ENCODE measurements around the gene OR3A1.
"Not testable (repeated sequence)": the region's sequence is repeated elsewhere in the genome, so short reads cannot be mapped to it uniquely, and the experiment has no call there.

Gene OR3A1, protein sequence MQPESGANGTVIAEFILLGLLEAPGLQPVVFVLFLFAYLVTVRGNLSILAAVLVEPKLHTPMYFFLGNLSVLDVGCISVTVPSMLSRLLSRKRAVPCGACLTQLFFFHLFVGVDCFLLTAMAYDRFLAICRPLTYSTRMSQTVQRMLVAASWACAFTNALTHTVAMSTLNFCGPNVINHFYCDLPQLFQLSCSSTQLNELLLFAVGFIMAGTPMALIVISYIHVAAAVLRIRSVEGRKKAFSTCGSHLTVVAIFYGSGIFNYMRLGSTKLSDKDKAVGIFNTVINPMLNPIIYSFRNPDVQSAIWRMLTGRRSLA
- total RNA-seq, result 0 to 0.39 (median 0.13) reads per million in 9 experiments

DNA sequence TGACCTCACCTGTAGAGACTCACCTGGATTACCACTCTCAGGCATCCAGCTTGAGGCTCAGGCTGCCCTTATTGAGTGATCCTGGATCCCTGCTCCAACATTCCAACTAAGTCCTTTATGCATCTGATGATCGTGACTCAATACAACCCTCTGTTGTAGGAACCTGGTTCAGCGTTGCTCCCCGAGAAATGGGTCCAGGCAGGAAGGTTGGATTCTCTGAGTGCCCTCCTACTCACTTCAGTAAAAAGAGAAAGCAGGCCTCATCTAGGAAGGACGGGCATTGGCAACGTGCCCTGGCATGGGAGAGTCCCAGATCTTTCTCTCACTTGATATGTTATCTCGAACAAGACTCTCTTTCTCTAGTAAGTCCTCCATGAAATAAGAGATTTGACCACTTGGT is at the start of gene OR3A1:
Gene OR3A1, minus strand, starts transcription at position 101 of the 400 bp plus-strand sequence. CDS start 5,778 bp downstream, outside the sequence.
- no peaks in the 10 kb centered on the region for H3K36me3 Mint-ChIP-seq (ENCODE audit: insufficient read depth)
- H3K4me1 Mint-ChIP-seq (ENCODE audit: low read depth in 2 of 2), result no peaks in the 10 kb centered on the region
- H3K27ac Mint-ChIP-seq, result no peak within 1 kb of the TSS
- H3K9me3 Mint-ChIP-seq, result no peaks in the 10 kb centered on the region
- peaks cover 12 to 25% of the 10 kb centered on the region in 2 donors for H3K27me3 Mint-ChIP-seq
- H3K4me3 Mint-ChIP-seq, result no peak within 1 kb of the TSS
- ATAC-seq (replicated peaks) (no peak), DNase-seq (no peak)

DNA sequence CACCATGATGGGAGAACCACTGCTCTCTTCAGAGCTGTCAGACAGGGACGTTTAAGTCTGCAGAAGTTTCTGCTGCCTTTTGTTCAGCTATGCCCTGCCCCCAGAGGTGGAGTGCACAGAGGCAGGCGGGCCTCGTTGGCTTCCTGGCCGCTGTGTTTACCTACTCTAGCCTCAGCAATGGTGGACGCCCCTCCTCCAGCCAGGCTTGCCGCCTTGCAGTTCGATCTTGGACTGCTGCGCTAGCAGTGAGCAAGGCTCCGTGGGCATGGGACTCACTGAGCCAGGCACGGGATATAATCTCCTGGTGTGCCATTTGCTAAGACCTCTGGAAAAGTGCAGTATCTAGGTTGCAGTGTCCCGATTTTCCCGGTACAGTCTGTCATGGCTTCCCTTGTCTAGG is 44.6 kb upstream of the OR3A1 start:
- not testable (repeated sequence) for H3K4me1 Mint-ChIP-seq (ENCODE audit: low read depth in 2 of 2); ATAC-seq (replicated peaks); H3K9me3 Mint-ChIP-seq; DNase-seq; H3K4me3 Mint-ChIP-seq; H3K27ac Mint-ChIP-seq; H3K36me3 Mint-ChIP-seq (ENCODE audit: insufficient read depth)
- H3K27me3 Mint-ChIP-seq, result peaks cover 41 to 66% of the 10 kb centered on the region in 2 donors

DNA sequence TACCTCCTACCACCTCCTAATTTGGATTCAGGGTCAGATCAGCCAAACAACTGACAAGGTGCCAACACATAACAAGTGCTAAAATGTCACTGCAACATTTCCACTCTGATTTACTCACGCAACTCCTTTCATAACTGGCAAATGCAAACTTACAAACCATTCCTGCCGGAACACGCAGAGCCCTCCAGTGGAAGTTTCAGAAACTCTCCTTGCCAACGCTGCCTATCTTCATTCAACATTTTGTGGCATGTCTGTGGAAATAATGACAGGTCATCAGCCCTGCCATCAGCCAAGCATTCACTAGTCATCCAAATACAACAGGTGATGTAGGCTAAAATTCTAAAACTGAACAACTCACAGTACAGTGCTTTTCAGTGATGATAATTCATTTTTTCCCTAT is 37.7 kb upstream of the OR3A1 start:
- no peak for DNase-seq
- ATAC-seq (replicated peaks), result no peak
- no peak overlapping the region for H3K27ac Mint-ChIP-seq

DNA sequence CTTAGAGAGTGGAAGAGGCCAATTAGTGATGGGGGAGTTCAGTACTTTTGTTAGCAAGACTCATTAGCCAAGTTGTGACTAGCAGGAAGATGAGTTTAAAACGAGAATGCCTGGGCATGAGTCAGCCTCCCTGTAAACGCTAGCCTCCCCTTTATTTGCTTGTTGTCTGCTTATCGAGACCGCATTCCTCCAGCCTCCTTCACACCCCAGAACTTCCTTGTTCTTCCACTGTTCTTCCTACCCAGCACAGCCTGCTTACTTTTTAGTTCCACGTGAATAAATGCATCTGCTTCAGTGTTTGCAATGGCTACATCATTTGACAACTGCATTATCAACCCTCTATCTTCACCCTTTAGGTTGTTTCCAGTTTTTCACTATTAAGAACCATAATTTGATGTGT is 20.2 kb upstream of the OR3A1 start:
- no peak overlapping the region for H3K4me3 Mint-ChIP-seq
- H3K9me3 Mint-ChIP-seq, result no peaks in the 10 kb centered on the region
- no peaks in the 10 kb centered on the region for H3K4me1 Mint-ChIP-seq (ENCODE audit: low read depth in 2 of 2)
- H3K27ac Mint-ChIP-seq, result no peak overlapping the region
- ATAC-seq (replicated peaks), result no peak
- H3K36me3 Mint-ChIP-seq (ENCODE audit: insufficient read depth), result no peaks in the 10 kb centered on the region
- DNase-seq, result no peak
- H3K27me3 Mint-ChIP-seq, result peaks cover 11 to 21% of the 10 kb centered on the region in 2 donors

More for the DNA sequence above, 37.7 kb upstream of the OR3A1 start:
- Mint-ChIP-seq H3K4me1 (ENCODE audit: low read depth in 2 of 2) (no peaks in the 10 kb centered on the region), H3K9me3 (no peaks in the 10 kb centered on the region), H3K36me3 (ENCODE audit: insufficient read depth) (no peaks in the 10 kb centered on the region), H3K27me3 (peaks cover 40 to 42% of the 10 kb centered on the region in 2 donors), H3K4me3 (no peak overlapping the region)

DNA sequence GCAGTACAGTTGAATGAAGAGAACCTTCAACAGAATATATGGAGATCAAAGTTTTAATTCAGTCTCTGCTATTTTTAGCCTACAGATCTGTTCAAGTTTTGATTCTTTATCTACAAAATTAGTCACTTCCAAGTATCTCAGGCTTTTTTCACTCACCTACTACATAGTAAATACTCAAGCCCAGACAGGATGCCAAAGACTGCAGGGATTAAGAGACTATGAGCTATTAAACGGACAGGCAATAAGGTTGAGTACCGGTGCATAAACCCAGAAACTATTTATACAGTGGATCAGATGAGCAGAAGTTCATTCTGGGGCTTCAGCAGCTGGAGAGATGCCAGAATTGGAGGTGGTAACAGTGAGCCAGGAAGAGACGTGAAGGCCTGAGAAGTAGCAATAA is 18.7 kb upstream of the OR3A1 start:
- no peaks in the 10 kb centered on the region for H3K9me3 Mint-ChIP-seq
- H3K4me3 Mint-ChIP-seq, result no peak overlapping the region
- ATAC-seq (replicated peaks) (no peak), DNase-seq (no peak)
- no peaks in the 10 kb centered on the region for H3K36me3 Mint-ChIP-seq (ENCODE audit: insufficient read depth)
- no peak overlapping the region for H3K27ac Mint-ChIP-seq
- no peaks in the 10 kb centered on the region for H3K4me1 Mint-ChIP-seq (ENCODE audit: low read depth in 2 of 2)
- peaks cover 14 to 20% of the 10 kb centered on the region in 2 donors for H3K27me3 Mint-ChIP-seq

DNA sequence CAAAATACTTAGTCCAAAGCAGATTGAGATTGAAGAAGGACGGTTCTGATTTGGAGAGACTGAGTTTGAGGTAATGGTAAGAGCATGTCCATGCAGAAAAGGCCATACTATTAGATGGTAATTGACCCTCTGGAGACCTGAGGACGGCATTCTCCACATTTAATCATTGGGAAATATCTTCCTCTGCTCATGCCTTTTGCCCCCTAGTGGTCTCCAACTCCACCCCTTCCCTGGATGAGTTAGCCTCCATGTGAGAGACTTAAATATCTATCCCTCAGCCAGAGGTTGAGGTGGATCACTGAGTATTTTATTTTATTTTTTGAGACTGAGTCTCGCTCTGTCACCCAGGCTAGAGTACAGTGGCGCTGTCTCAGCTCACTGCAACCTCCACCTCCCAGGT is 10.4 kb upstream of the OR3A1 start:
- Mint-ChIP-seq H3K9me3 (no peaks in the 10 kb centered on the region), H3K36me3 (ENCODE audit: insufficient read depth) (no peaks in the 10 kb centered on the region), H3K4me1 (ENCODE audit: low read depth in 2 of 2) (no peaks in the 10 kb centered on the region), H3K27me3 (peaks cover 22 to 29% of the 10 kb centered on the region in 2 donors), H3K4me3 (no peak overlapping the region), H3K27ac (no peak overlapping the region)
- DNase-seq (no peak), ATAC-seq (replicated peaks) (no peak)

DNA sequence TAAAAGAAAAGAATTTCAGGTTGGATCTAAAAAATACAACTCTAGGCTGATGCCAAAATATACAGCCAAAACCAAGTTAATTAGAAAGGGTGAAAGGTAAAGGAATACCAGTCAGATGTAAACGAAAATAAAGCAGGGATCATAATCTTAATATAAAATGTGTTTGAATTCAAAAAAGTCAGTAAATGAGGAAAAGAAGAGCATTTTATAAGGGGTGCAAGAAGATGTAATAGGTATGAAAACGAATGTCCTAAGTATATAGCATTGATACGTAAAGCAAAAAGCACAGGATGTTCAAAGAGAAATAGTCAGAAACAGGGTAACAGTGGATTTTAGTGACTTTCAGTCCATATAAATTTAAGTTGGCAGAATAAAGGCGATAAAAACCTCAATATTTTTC is 2.5 kb downstream of the OR3A1 start:
- H3K27ac Mint-ChIP-seq, result no peak overlapping the region
- H3K9me3 Mint-ChIP-seq, result no peaks in the 10 kb centered on the region
- ATAC-seq (replicated peaks) (no peak), DNase-seq (no peak)
- H3K27me3 Mint-ChIP-seq, result peaks cover 35 to 37% of the 10 kb centered on the region in 2 donors
- H3K4me3 Mint-ChIP-seq, result no peak overlapping the region
- no peaks in the 10 kb centered on the region for H3K36me3 Mint-ChIP-seq (ENCODE audit: insufficient read depth)
- no peaks in the 10 kb centered on the region for H3K4me1 Mint-ChIP-seq (ENCODE audit: low read depth in 2 of 2)

DNA sequence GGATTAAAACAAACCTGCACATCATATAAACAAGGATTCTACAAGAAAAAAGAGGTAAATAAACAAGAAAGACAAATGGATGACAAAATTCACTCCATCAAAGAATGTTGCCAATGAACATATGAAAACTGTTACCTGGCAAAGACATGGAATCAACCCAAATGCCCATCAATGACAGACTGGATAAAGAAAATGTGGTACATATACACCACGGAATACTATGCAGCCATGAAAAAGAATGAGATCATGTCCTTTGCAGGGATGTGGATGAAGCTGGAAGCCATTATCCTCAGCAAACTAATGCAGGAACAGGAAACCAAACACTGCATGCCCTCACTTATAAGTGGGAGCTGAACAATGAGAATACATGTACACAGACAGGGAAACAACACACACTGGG is 4.6 kb downstream of the OR3A1 start:
- not testable (repeated sequence) for H3K4me3 Mint-ChIP-seq; H3K4me1 Mint-ChIP-seq (ENCODE audit: low read depth in 2 of 2); H3K27ac Mint-ChIP-seq; H3K9me3 Mint-ChIP-seq; ATAC-seq (replicated peaks); DNase-seq; H3K36me3 Mint-ChIP-seq (ENCODE audit: insufficient read depth)
- H3K27me3 Mint-ChIP-seq, result peaks cover 47 to 57% of the 10 kb centered on the region in 2 donors

DNA sequence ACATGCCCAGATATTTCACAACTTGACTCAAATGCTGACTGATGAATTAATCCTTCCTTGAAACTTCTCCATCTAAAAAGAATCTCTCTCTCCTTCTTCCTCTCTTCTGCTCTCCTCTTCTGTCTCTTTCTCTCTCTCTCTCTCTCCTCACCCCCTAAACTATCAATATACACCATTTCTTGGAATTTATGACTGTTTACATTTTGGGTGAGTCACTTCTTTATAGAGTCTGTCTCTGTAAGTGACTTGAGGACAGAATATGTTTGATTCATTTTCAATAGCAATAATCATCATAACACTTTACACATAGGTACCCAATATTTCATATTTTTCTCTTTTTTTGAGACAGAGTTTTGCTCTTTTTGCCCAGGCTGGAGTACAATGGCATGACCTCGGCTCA is 15.3 kb downstream of the OR3A1 start:
- no peaks in the 10 kb centered on the region for H3K36me3 Mint-ChIP-seq (ENCODE audit: insufficient read depth)
- H3K4me1 Mint-ChIP-seq (ENCODE audit: low read depth in 2 of 2), result no peaks in the 10 kb centered on the region
- DNase-seq (no peak), ATAC-seq (replicated peaks) (no peak)
- no peak overlapping the region for H3K27ac Mint-ChIP-seq
- H3K4me3 Mint-ChIP-seq, result no peak overlapping the region
- H3K27me3 Mint-ChIP-seq, result peaks cover 24 to 47% of the 10 kb centered on the region in 2 donors
- peaks cover 0 to 5% of the 10 kb centered on the region in 2 donors for H3K9me3 Mint-ChIP-seq

DNA sequence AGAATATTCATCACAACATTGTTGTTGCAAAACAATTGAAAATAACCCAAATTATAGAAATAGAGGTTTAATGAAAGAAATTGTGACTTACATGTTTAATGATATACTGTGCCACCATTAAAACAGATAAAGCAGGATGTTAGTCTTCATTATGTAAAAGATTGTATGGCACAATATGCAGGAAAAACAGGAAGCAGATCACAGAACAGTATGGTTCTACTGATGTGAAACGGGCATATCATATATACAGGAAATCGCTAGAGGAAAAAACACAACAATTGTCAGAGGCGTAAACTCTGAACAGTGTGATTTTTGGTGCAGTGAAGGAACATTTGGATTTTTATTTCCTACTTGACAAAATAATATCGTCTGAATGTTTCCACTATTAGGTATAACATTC is 22.0 kb downstream of the OR3A1 start:
- no peak overlapping the region for H3K27ac Mint-ChIP-seq
- H3K4me1 Mint-ChIP-seq (ENCODE audit: low read depth in 2 of 2), result no peaks in the 10 kb centered on the region
- peaks cover 17 to 21% of the 10 kb centered on the region in 2 donors for H3K27me3 Mint-ChIP-seq
- H3K4me3 Mint-ChIP-seq, result no peak overlapping the region
- DNase-seq (no peak), ATAC-seq (replicated peaks) (no peak)
- no peaks in the 10 kb centered on the region for H3K36me3 Mint-ChIP-seq (ENCODE audit: insufficient read depth)
- H3K9me3 Mint-ChIP-seq, result peaks cover 0 to 11% of the 10 kb centered on the region in 2 donors

DNA sequence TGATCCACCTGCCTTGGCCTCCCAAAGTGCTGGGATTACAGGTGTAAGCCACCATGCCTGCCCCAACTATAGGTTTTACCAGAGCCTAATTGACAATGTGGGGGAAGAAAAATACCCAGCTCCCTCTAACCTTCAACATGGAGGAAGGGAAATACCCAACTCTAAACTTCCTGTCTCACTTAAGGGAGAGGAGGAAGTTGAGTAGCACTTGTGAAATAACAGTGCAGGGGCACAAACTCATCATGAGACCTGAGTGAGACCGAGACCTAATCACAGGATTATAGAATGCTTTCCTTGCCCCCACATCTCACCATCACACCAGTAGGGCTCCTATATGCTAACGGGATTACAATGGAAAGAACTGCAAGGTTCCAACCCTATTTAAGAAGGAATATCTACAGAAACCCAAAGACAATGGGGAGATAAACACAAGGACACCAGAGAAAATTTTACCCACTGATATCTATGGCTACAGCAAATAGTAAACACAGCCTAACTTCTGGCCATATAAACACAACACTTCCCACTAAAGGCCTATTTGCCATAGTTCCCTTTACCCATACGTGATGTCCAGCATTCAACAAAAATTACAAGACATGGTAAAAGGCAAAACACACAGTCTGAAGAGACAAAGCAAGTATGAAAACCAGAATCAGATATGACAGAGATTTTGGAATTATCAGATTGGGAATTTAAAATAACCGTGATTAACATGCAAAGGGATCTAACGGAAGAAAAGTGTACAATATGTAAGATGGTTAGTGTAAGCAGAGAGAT is 26.9 kb downstream of the OR3A1 start:
- peaks cover 28 to 37% of the 10 kb centered on the region in 2 donors for H3K27me3 Mint-ChIP-seq
- peaks cover 0 to 5% of the 10 kb centered on the region in 2 donors for H3K9me3 Mint-ChIP-seq
- no peak overlapping the region for H3K27ac Mint-ChIP-seq
- H3K36me3 Mint-ChIP-seq (ENCODE audit: insufficient read depth), result no peaks in the 10 kb centered on the region
- ATAC-seq (replicated peaks) (no peak), DNase-seq (no peak)
- no peaks in the 10 kb centered on the region for H3K4me1 Mint-ChIP-seq (ENCODE audit: low read depth in 2 of 2)
- H3K4me3 Mint-ChIP-seq, result no peak overlapping the region

DNA sequence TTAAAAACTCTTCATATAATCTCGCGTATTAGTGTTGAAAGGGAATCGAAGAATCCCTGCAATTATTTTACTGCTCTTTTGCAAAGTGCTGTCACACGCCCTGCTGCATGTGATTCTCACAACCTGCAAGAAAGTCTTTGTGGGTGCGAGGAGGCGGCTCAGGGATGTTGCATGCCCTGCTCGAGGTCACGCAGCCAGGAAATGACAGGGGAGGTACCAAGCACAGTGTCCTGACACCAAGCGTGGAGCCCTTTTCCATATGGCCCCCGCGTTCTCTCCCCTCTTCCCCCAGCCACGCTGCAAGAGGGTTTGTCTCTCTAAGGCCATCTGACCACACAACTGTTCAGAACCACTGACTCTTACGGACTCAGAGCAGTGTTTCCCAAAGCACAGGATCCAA is 37.6 kb downstream of the OR3A1 start:
- DNase-seq, result no peak
- peaks cover 3% of the 10 kb centered on the region for H3K36me3 Mint-ChIP-seq (ENCODE audit: insufficient read depth)
- H3K9me3 Mint-ChIP-seq, result no peaks in the 10 kb centered on the region
- no peaks in the 10 kb centered on the region for H3K4me1 Mint-ChIP-seq (ENCODE audit: low read depth in 2 of 2)
- no peak overlapping the region for H3K27ac Mint-ChIP-seq
- no peak overlapping the region for H3K4me3 Mint-ChIP-seq
- H3K27me3 Mint-ChIP-seq, result peaks cover 17 to 50% of the 10 kb centered on the region in 2 donors
- no peak for ATAC-seq (replicated peaks)

DNA sequence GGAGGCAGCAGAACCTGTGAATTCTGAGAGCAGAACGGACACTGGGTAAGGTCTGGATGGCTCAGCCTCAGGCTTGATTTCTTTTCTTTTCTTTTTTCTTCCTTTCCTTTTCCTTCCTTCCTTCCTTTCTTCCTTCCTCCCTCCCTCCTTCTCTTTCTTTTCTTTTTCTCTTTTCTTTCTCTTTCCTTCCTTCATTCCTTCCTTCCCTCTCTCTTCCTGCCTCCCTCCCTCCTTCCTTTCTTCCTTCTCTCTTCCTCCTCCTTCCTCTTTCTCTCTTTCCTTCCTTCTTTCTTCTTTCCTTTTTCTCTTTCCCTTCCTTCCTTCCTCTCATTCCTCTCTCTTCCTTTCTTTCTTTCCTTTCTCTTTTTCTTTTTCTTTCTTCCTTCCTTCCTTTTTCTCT is 38.0 kb downstream of the OR3A1 start:
- no peak for ATAC-seq (replicated peaks)
- Mint-ChIP-seq H3K4me3 (no peak overlapping the region), H3K27ac (no peak overlapping the region), H3K36me3 (ENCODE audit: insufficient read depth) (peaks cover 3% of the 10 kb centered on the region), H3K9me3 (no peaks in the 10 kb centered on the region), H3K4me1 (ENCODE audit: low read depth in 2 of 2) (no peaks in the 10 kb centered on the region), H3K27me3 (peaks cover 15 to 49% of the 10 kb centered on the region in 2 donors)
- no peak for DNase-seq

DNA sequence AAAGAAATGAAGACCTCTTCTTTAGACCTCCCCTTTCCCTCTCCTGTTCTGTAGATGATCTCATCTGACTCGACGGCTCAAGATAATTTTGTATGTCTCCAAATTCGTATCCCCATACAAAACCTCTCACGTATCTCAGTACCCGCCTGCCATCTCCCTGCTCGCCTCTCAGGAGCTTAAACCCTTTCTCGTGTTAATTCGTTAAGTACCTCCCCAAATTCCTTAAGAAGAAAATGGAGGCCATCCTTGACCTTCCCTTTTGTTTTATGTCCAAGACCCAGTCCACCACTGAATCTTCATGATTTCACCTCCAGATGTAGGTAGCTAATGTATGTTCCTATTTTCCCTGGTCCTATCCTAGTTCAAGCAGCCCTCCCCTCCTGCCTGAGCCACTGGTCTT is 41.6 kb downstream of the OR3A1 start:
- Mint-ChIP-seq H3K27ac (no peak overlapping the region), H3K36me3 (ENCODE audit: insufficient read depth) (no peaks in the 10 kb centered on the region), H3K4me1 (ENCODE audit: low read depth in 2 of 2) (no peaks in the 10 kb centered on the region), H3K9me3 (peaks cover 0 to 7% of the 10 kb centered on the region in 2 donors), H3K27me3 (peaks cover 35 to 49% of the 10 kb centered on the region in 2 donors), H3K4me3 (no peak overlapping the region)
- DNase-seq (no peak), ATAC-seq (replicated peaks) (no peak)

Data from effector memory CD8-positive, alpha-beta T cell (primary cell).